Measurements from ENCODE around the gene ERCC5.

Gene ERCC5

GRCh38 chr13:102800145-102801041 is 45.4 kb upstream of the ERCC5 start:
- TF ChIP-seq CTCF (IDR thresholded peaks at IDR 0.05; ENCODE audit: insufficient read depth, low read length) (peak; percentile 26), POLR2AphosphoS5 (IDR thresholded peaks at IDR 0.05; ENCODE audit: low read depth) (peak; percentile 53), SPI1 (IDR thresholded peaks at IDR 0.05; ENCODE audit: borderline replicate concordance, low read depth) (no peak), REST (IDR thresholded peaks at IDR 0.05; ENCODE audit: insufficient replicate concordance, low read depth) (no peak), GABPA (IDR thresholded peaks at IDR 0.05; ENCODE audit: low read depth) (peak; percentile 45; the same call in 1 of the 2 replicates)
- peak in 1 of 2 experiments; percentile 90 for DNase-seq (ENCODE audit: low read depth in 1 of 2, low spot score in 1 of 2)
- no peaks in the 10 kb centered on the region for H3K27me3 ChIP-seq (ENCODE audit: insufficient read depth, poor library complexity, severe bottlenecking)
- H3K4me3 ChIP-seq (replicated peaks; ENCODE audit: insufficient read depth, low read length), result peak overlapping the region; percentile 82
- peak overlapping the region; percentile 61 for H3K27ac ChIP-seq (replicated peaks)

- Histone ChIP-seq H3K4me3 (replicated peaks; ENCODE audit: insufficient read depth, low read length) (no peak overlapping the region), H3K27ac (replicated peaks) (no peak overlapping the region), H3K27me3 (ENCODE audit: insufficient read depth, poor library complexity, severe bottlenecking) (no peaks in the 10 kb centered on the region)
- no peak for DNase-seq (ENCODE audit: low read depth in 1 of 2, low spot score in 1 of 2)
- TF ChIP-seq SPI1 (IDR thresholded peaks at IDR 0.05; ENCODE audit: borderline replicate concordance, low read depth) (no peak), GABPA (IDR thresholded peaks at IDR 0.05; ENCODE audit: low read depth) (no peak), REST (IDR thresholded peaks at IDR 0.05; ENCODE audit: insufficient replicate concordance, low read depth) (no peak), POLR2AphosphoS5 (IDR thresholded peaks at IDR 0.05; ENCODE audit: low read depth) (no peak), CTCF (IDR thresholded peaks at IDR 0.05; ENCODE audit: insufficient read depth, low read length) (no peak)
These were observed 40.2 kb upstream of the ERCC5 start for GRCh38 chr13:102805680-102806079.

- no peak overlapping the region for H3K4me3 ChIP-seq (replicated peaks; ENCODE audit: insufficient read depth, low read length)
- no peak overlapping the region for H3K27ac ChIP-seq (replicated peaks)
- DNase-seq (ENCODE audit: low read depth in 1 of 2, low spot score in 1 of 2), result no peak
- no peaks in the 10 kb centered on the region for H3K27me3 ChIP-seq (ENCODE audit: insufficient read depth, poor library complexity, severe bottlenecking)
- TF ChIP-seq SPI1 (IDR thresholded peaks at IDR 0.05; ENCODE audit: borderline replicate concordance, low read depth), result no peak
- TF ChIP-seq REST (IDR thresholded peaks at IDR 0.05; ENCODE audit: insufficient replicate concordance, low read depth), result no peak
- no peak for TF ChIP-seq GABPA (IDR thresholded peaks at IDR 0.05; ENCODE audit: low read depth)
- TF ChIP-seq CTCF (IDR thresholded peaks at IDR 0.05; ENCODE audit: insufficient read depth, low read length), result no peak
- TF ChIP-seq POLR2AphosphoS5 (IDR thresholded peaks at IDR 0.05; ENCODE audit: low read depth), result no peak
These were observed 38.1 kb upstream of the ERCC5 start for GRCh38 chr13:102807699-102808098.
